Measurements from ENCODE around the gene HSPBP1.

- TF ChIP-seq CTCF (tag by site-specific recombination; IDR thresholded peaks at IDR 0.05) (no peak), ZNF214 (tag by site-specific recombination; IDR thresholded peaks at IDR 0.05; ENCODE audit: borderline replicate concordance) (no peak), TRIM28 (IDR thresholded peaks at IDR 0.05; ENCODE audit: borderline replicate concordance, low read length) (no peak), SP2 (tag by site-specific recombination; IDR thresholded peaks at IDR 0.05) (no peak), ZNF596 (tag by site-specific recombination; IDR thresholded peaks at IDR 0.05) (no peak), ZBTB26 (tag by site-specific recombination; optimal IDR thresholded peaks at IDR 0.05) (no peak), ZIC2 (tag by site-specific recombination; IDR thresholded peaks at IDR 0.05) (no peak), ZFP3 (tag by site-specific recombination; IDR thresholded peaks at IDR 0.05; ENCODE audit: low read depth) (no peak), ATF2 (tag by site-specific recombination; IDR thresholded peaks at IDR 0.05; ENCODE audit: low read depth) (no peak), ZNF174 (tag by site-specific recombination; IDR thresholded peaks at IDR 0.05) (no peak), ZNF791 (tag by site-specific recombination; IDR thresholded peaks at IDR 0.05) (no peak), ZNF670 (tag by site-specific recombination; IDR thresholded peaks at IDR 0.05; ENCODE audit: low read depth) (no peak), ZNF2 (tag by site-specific recombination; IDR thresholded peaks at IDR 0.05) (no peak), ZSCAN4 (tag by site-specific recombination; IDR thresholded peaks at IDR 0.05) (no peak)
Measured at GRCh38 chr19:55297267-55297666, 17.4 kb upstream of the HSPBP1 start.

Measured in HEK293 (cell line).